Measurements from ENCODE around the gene HECTD2.
"Not testable (repeated sequence)": the region's sequence is repeated elsewhere in the genome, so short reads cannot be mapped to it uniquely, and the experiment has no call there.

The HECTD2 gene

DNA sequence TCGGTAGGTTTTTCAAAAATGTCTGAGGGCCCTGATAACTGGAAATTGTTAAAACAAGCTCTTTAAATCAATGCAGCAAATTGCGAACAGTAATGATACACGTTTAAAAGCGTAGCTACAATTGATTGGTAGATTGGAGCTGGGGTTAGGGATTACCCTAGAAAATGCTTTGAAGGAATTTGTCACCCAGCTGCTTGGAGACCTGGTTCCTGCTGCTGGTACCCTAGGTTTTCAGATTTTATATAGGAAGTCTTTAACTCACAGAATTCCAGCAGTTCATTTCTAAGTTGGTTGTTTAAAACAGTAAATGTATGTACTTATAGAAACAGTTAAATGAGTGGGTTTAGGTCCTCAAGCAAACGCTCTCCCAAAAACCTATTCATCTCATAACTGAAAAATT, 1.5 kb downstream of the HECTD2 start:
- no peak for DNase-seq (ENCODE audit: low spot score)

DNA sequence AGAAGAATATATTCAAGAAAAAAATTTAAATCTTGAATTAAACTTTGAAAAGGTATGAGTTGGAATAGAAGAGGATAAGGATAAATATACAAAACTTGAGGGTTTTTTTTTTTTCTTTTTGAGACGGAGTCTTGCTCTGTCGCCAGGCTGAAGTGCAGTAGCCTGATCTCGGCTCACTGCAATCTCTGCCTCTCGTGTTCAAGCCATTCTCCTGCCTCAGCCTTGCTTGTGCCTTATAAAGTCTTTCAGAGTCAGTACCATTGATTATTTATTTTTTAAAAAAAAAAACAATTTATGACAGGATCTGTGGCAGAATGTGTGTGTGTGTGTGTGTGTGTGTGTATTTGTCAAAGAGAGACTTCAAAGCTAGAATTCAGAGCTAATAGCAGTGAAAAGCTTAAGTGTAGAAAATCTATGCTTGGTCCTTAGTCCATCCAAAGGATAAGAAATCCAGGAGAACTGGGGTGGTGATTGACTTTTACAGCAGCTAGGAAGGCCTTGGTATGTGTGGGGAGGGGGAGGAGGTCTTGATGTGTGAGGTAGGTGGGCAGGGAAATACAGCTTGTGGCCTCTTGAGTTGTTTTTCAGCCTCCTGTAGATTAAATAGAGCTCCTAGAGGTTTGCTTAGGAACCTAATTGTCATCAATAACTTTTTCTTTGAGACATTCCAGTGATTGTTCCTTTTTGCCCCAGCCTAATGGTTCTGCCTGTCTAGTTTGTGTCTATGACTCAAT, 2.4 kb downstream of the HECTD2 start:
- no peak for DNase-seq (ENCODE audit: low spot score)

DNA sequence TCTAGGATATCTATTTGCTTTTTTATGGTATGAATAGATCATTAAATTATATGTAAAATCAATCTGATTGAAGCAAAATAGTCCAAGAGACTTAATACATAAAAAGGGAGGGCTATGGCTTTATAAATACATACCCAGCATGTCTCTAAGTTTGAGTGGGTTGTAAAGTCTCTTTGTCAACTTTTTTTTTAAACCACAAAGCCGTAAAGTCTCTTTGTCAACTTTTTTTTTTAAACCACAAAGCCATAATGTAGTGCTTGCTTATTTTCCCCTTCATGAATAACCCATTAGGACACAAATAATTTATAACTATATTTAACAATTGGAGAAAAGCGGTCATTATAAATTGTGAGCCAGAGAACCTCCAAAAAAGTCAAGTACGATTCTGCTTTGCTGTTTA, 5.7 kb downstream of the HECTD2 start:
- no peak for DNase-seq (ENCODE audit: low spot score)

DNA sequence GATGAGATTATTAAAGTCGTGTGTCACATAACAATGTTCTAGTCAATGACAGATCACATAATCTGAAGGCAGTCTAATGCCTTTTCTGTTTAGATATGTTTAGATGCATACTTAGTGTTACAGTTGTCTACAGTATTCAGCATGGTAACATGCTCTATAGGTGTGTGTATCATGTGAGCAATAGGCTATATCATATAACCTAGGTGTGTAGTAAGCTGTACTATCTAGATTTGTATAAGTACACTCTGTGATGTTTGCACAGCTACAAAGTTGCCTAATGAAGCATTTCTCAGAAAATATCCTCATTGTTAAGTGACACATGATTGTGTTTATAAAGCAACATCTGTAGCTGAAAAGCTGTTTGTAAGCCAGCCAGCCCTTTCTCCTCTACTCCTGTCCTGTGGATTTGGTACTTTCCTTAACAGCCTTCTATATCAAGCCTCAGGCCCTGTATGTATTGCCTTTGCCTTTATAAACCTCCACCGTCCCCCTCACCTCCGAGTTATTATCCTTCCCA, 6.3 kb downstream of the HECTD2 start:
- no peak for DNase-seq (ENCODE audit: low spot score)

DNA sequence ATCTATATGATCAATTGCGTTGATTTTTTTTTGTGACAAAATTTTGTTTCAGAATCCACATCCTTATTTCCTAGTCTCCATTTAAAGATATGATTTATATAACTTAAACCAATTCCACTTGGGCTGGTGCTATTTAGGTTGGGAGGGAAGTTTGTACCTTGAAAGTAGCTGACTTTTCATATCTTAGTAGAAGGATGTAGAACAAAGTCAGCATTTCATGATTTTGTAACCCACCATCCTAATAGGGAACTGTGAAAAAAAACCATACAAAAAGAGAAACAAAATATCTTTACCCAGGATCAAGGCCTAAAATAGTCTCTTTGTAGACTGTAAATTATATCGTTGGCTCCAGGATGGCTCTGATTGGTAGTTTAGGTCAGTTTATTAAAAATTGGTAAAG, 8.3 kb downstream of the HECTD2 start:
- DNase-seq (ENCODE audit: low spot score), result no peak

DNA sequence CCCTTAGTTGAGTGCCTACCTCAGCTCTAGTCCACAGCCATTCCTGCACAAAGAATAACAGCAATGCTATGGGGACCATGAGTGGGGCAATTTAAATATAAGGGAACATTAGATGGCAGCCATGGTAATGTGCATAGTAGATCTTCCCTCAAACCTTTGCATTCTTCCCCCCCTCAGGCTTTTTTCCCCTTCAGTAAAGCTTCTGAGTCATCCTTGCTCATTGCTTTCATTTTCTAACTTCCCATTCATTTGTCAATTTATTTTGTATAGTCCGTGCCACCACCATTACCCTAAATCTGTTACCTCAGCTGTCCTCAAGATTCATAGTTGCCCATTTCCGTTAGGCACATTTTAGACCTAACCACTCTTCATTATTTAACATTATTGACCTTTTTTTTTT, 10.7 kb downstream of the HECTD2 start:
- no peak for DNase-seq (ENCODE audit: low spot score)

DNA sequence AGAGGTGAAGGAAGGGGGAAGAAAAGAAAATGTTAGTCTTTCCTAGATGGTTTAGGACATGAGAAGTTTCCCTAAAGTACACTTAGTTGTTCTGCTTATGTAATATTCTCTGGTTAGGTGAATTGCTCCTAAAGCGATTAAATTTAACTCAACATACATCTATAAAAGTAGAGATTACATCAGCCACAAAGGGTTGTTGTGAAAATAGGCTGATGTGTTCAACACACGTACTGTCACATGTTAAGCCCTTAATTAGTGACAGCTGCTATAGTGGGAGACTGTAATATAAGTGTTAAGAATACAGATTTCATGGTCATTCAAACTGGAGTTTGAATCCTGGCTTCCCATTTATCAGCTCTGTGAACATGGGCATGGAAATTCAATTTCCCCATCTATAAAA, 12.8 kb downstream of the HECTD2 start:
- DNase-seq (ENCODE audit: low spot score), result no peak

DNA sequence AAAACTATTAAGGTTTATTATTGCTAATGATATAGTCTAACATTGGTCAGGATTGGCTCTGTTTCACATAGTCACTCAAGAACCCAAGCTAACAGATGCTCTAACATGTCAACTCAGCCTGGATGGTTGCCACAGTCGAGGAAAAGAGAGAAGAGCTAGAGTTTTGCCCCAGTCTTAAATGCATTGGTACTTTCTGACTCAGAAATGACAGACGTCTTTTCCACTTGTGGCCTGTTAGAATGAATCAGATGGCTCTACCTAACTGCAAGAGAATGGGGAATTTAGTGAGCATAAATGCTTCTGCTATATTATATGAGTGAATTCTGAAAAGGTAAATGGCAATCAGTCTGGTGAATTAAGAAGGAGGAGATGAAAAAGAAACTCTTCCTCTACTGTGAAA, 13.9 kb downstream of the HECTD2 start:
- DNase-seq (ENCODE audit: low spot score), result no peak

DNA sequence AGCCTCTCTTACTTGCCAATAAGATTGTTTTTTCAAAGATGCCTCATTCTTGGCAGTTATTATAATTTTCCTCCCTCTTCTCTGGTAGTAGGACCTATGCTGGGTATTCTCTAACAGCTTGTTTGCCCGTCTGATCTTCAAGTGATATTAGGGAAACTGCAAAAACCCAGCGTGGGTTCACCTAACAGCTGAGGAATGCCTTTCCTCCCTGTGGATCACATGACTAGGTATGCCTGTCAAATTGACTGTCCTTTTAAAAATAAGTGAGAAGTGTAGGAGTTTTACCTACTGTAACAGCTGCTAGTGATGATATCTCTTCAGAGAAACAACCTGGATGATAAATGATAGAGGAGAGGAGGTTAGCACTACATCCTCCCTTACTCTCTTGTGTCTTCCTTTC, 22.0 kb downstream of the HECTD2 start:
- no peak for DNase-seq (ENCODE audit: low spot score)

DNA sequence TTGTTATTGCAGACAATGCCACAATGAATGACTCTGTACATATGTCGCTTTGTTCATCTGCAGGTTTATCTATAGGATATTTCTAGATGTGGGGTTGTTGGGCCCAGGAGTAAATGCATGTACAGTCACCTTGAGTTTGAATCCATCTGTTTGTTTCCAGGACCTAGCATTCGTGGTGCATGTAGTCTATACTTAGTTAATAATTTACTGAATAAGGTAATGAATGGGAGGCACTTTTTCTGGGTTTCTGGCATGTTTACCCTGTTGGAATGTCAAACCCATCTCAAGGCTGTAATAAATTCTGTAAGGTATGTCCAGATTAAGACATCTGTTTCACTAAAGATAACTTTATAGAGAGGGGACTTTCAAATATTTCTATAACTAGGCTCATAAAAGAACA, 23.5 kb downstream of the HECTD2 start:
- DNase-seq (ENCODE audit: low spot score), result no peak

DNA sequence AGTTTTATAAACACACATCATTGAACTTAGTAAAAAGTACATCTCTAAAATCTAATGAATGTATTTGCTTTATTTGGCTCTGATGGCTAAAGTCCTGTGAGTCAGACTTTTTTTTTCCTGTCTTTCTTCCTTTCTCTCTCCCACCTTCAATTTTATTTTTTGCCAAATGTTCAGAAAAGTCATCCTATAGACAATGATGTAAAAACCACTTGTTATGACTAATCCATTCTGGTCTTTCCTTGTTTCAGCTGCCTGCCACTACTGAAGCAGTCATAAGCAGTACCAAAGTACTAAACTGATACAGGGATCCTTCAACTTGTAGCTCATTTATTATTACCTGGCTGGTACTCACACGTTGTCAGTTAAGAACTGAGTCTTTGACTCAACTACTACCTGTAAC, 23.9 kb downstream of the HECTD2 start:
- no peak for DNase-seq (ENCODE audit: low spot score)

DNA sequence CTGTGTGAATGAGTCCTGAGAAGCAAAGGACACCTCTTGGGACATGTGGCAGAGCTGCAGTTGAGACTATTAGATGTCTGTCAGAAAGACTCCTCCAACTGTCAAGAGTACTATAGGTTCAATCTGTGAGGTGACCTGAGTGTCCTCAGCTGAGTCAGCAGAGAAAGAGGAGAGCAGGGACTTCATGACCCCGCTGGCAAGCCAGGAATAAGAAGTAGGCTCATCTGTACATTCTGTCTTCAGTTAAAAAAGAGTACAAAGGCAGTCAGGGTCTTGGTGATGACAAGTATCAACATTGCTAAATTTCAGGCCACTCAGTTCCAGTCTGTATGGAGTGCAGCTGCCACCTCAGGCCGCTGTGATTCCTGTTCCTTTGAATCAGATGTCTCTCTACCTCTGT, 25.1 kb downstream of the HECTD2 start:
- no peak for DNase-seq (ENCODE audit: low spot score)

DNA sequence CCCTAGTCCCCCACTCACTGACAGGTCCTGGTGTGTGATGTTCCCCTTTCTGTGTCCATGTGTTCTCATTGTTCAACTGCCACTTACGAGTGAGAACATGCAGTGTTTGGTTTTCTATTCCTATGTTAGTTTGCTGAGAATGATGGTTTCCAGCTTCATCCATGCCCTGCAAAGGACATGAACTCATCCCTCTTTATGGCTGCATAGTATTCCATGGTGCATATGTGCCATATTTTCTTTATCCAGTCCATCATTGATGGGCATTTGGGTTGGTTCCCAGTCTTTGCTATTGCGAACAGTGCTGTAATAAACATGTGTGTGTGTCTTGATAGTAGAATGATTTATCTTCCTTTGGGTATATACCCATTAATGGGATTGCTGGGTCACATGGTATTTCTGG, 28.1 kb downstream of the HECTD2 start:
- DNase-seq (ENCODE audit: low spot score), result not testable (repeated sequence)

DNA sequence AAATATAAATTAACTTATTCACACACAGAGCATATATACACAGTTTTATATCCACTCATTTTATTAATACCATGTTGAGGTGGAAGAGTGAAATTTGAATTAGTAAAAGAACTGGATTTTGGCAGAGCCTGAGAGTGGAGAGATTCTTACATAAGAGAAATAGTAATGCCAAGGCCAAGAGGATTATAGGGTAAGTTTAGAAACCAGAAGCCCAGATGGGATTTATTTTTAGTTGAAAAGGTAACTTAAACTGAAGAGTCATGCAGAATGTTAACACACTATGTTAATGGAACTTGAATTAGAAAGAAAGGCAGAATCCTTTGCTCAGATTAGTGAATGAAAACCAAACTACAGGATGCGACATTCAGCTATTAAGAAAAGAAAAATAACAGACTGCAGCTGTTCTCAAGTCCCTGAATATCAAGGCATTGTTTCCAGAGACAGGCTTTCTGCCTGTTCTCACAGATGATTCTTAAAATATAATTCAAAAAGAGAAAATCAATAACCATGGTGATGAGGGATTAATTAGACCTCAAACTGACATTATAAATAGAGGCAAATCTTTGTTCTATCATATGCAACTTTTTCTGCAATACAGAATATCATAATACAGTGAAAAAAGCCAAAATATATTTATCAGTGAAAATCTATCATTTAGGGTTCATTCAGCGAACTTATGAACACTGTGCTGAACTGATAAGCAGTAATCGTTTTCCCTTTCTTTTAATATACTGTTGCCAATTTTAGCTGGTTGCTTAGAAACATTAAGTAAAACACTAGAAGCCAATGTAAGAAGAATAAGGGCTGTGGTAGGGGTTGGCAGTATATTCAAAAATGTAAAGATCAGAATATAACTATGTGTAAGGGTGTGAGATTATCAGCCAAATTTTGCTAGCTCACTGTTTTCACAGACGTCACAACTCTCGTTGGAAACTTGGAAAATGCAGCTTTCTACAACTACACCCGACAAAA, 34.4 kb downstream of the HECTD2 start:
- no peak for DNase-seq (ENCODE audit: low spot score)

DNA sequence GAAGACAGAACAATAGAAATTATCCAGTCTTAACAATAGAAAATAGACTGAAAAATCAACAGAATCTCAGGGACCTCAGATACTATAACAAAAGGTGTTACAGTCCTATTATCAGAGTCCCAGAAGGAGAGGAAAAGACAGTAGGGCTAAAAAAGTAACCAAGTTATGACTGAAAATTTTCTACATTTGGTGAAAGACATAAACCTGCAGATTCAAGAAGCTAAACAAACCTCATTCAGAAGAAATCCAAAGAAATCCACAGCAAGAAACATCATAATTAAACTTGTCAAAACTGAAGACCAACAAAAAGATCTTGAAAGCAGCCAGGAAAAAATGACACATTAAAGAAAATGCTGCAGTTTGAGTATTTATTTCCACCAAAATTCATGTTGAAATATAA, 41.9 kb downstream of the HECTD2 start:
- no peak for DNase-seq (ENCODE audit: low spot score)

DNA sequence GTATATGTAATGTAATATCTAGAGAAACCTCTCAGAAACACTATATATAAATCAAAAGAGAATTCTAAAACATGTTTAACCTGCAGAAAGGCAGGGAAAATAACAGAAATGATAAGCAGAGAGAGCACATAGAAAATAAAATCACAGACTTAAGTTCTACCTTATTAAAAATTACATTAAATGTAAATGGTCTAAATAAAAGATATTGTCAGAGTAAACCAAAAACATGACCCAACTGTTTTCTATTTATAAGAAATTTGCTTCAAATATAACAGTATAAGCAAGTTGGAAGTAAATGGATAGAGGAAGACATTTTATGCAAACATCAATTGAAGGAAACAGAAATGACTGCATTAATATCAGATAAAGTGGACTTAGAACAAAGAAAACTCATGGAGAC, 43.4 kb downstream of the HECTD2 start:
- no peak for DNase-seq (ENCODE audit: low spot score)

DNA sequence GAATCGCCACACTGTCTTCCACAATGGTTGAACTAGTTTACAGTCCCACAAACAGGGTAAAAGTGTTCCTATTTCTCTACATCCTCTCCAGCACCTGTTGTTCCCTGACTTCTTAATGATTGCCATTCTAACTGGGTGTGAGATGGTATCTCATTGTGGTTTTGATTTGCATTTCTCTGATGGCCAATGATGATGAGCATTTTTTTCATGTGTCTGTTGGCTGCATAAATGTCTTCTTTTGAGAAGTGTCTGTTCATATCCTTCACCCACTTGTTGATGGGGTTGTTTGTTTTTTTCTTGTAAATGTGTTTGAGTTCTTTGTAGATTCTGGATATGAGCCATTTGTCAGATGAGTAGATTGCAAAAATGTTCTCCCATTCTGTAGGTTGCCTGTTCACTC, 45.0 kb downstream of the HECTD2 start:
- DNase-seq (ENCODE audit: low spot score), result not testable (repeated sequence)

DNA sequence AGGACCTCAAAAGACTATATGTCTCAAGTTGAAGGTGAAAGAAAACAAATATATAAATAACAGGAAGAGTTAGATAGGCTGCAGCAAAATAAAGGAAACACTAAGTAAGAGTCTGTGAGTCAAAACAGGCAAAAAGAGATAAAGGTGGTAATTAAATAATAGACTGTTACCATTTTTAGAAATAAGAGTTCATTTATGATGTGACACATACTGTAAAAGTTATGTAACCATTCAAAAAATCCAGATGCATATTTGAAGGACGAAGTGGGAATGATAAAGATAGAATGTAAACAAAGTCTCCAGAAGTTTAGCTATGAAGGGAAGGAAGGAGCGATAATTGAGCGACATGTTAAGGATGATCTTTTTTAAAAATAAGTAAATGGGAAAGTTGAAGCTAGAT, 50.5 kb downstream of the HECTD2 start:
- no peak for DNase-seq (ENCODE audit: low spot score)

DNA sequence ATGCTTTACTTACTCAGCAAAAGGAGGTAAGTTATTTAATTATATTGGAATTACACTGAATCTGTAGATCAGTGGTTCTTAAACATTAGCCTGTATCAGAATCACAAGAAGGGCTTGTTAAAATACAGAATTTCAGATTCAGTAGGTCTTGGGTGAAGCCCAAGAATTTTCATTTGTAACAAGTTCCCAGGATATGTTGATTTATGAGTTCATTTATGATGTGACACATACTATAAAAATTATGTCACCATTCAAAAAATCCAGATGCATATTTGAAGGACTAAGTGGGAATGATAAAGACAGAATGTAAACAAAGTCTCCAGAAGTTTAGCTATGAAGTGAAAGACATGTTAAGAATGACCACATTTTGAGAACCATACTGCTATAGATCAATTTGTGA, 52.3 kb downstream of the HECTD2 start:
- DNase-seq (ENCODE audit: low spot score), result no peak

DNA sequence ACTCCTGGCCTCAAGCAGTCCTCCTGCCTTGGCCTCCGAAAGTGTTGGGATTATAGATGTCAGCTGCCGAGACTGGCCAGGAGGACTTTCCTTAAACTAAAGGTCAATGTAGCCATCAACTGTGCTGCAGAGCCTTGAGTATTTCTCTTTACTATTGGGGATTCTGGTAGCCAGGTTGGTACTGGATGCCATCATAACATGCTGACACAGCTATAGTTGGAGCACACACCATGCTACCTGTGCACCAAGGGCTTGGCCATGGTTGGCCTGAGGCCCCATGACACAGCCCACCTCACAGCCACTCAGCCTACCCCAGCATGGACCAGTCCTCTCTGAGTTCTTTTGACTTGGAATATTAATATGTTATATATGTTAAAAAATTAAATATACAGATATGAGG, 54.4 kb downstream of the HECTD2 start:
- no peak for DNase-seq (ENCODE audit: low spot score)

DNA sequence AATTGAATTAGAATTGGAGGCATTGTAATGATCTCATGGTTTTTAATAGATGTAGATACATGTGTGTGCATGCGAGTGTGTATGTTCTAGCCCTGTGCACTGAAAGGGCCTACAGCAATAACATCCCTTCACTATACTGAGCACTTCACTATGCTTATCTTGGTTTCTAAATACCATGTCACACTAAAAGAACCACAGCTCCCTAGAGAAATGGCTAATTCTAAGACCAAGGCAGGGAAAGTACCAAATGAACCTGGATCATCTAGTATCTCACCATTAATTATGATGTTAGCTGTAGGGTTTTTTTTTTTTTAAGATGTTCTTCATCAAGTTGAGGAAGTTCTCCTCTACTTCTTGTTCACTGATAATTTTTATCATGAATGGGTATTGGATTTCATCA, 55.1 kb downstream of the HECTD2 start:
- DNase-seq (ENCODE audit: low spot score), result no peak

DNA sequence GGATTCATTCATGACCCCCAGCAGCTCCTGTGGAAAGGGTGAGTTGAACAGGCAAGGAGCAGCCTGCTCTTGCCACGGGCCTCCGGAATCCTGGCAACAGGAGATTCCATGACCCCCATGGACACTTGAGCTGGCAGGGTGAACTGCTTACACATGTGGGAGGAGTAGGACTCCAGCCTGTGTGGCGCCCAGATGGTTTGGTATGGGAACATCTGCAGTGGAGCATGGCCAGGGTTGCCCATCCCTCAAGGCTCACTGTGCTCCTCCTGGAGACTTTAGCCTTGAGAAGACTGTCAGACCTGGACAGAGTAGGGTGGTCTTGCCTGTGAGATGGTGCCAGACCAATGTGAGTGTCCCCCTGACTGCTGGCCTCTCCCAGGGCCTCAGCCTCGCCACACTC, 57.0 kb downstream of the HECTD2 start:
- DNase-seq (ENCODE audit: low spot score), result no peak

DNA sequence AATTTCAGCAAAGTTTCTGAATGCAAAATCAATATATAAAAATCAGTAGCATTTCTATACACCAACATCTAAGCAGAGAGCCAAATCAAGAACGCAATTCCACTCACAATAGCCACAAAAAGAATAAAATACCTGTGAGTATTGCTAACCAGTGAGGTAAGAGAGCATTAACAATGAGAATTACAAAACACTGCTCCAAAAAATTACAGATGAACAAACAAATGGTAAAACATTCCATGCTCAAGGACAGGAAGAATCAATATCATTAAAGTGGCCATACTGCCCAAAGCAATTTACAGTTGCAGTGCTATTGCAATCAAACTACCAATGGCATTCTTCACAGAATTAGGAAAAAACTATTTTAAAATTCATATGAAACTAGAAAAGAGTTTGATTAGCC, 61.5 kb downstream of the HECTD2 start:
- DNase-seq (ENCODE audit: low spot score), result no peak
